Stomach (tissue), 4 donors: ENCODE results near the gene BCL2L11.

Source experiments
- CTCF ChIP-seq, 7 experiments: fragments of 450-650 bp in 4 of 7; fragments of 200-600 bp in 3 of 7; sonication (generic) in 3 of 7; IDR thresholded peaks; one replicate each; pipeline ENCODE4 v1.5.1; 2016 to 2019; ENCODE audit warnings: antibody characterized with exemption in 7 of 7, control low read depth in 2 of 7, mild to moderate bottlenecking in 1 of 7
- POLR2A ChIP-seq, 4 donors: fragments of 450-650 bp; IDR thresholded peaks; one replicate each; pipeline ENCODE4 v1.6.1; 2016; ENCODE audit warnings: antibody characterized with exemption in 4 of 4, control low read depth in 2 of 4, mild to moderate bottlenecking in 1 of 4, moderate library complexity in 1 of 4

GRCh38 chr2:111133603-111134002, 12.9 kb downstream of the BCL2L11 start:
- TF ChIP-seq CTCF (IDR thresholded peaks at IDR 0.05) (no peak), POLR2A (IDR thresholded peaks at IDR 0.05) (no peak)
